HepG2 (cell line): ENCODE measurements around the gene IMPDH2. TPM values are rescaled to one million over a fixed set of nuclear protein-coding genes. Genes with fewer than 3 reads are reported as not detected.

Experiments
- CBX5 ChIP-seq: sonication (generic); formaldehyde crosslinking; IDR thresholded peaks from 2 replicates; pipeline ENCODE4 v1.4.0; 2020; ENCODE audit warnings: missing genetic modification reagents, borderline replicate concordance
- CENPT ChIP-seq: sonication (generic); formaldehyde crosslinking; IDR thresholded peaks from 2 replicates; pipeline ENCODE4 v1.8.0; 2022; ENCODE audit warnings: low read depth, mild to moderate bottlenecking, moderate library complexity, missing genetic modification reagents
- DR1 ChIP-seq: sonication (generic); formaldehyde crosslinking; IDR thresholded peaks from 2 replicates; pipeline ENCODE4 v1.8.0; 2021; ENCODE audit warnings: mild to moderate bottlenecking, missing genetic modification reagents, inconsistent platforms
- FOXK1 ChIP-seq: sonication (generic); formaldehyde crosslinking; IDR thresholded peaks from 2 replicates; pipeline ENCODE4 v1.4.0; 2020; ENCODE audit warnings: low read depth, missing genetic modification reagents, borderline replicate concordance
- KLF12 ChIP-seq: sonication (generic); formaldehyde crosslinking; IDR thresholded peaks from 2 replicates; pipeline ENCODE4 v1.4.0; 2020; ENCODE audit warnings: missing genetic modification reagents, borderline replicate concordance
- PRMT3 ChIP-seq: sonication (generic); formaldehyde crosslinking; IDR thresholded peaks from 2 replicates; pipeline ENCODE4 v1.8.1; 2022; ENCODE audit warnings: low read depth, mild to moderate bottlenecking, moderate library complexity, missing genetic modification reagents, borderline replicate concordance
- RFX3 ChIP-seq: IDR thresholded peaks from 2 replicates; pipeline ENCODE4 v1.6.1; 2016; ENCODE audit warnings: missing biosample characterization, missing genetic modification reagents
- SNAI1 ChIP-seq: sonication (generic); formaldehyde crosslinking; IDR thresholded peaks from 2 replicates; pipeline ENCODE4 v1.5.0; 2020; ENCODE audit warnings: mild to moderate bottlenecking, missing genetic modification reagents, borderline replicate concordance
- SRSF1 ChIP-seq: fragments of 200-400 bp; formaldehyde crosslinking; optimal IDR thresholded peaks from 2 replicates; pipeline ENCODE3; 2017; ENCODE audit warnings: mild to moderate bottlenecking, low read depth, low read length, moderate library complexity
- ZBTB7B ChIP-seq: sonication (generic); formaldehyde crosslinking; IDR thresholded peaks from 2 replicates; pipeline ENCODE4 v1.4.0; 2020; ENCODE audit warnings: missing genetic modification reagents
- ZNF30 ChIP-seq: sonication (generic); formaldehyde crosslinking; IDR thresholded peaks from 2 replicates; pipeline ENCODE4 v1.5.0; 2020; ENCODE audit warnings: mild to moderate bottlenecking, missing genetic modification reagents
- ZNF441 ChIP-seq: sonication (generic); formaldehyde crosslinking; IDR thresholded peaks from 2 replicates; pipeline ENCODE4 v1.7.0; 2021; ENCODE audit warnings: missing genetic modification reagents, borderline replicate concordance
- ZNF552 ChIP-seq: sonication (generic); formaldehyde crosslinking; IDR thresholded peaks from 2 replicates; pipeline ENCODE4 v1.9.0; 2022; ENCODE audit warnings: missing genetic modification reagents, mild to moderate bottlenecking, borderline replicate concordance
- polyA plus RNA-seq, 8 experiments: library from polyadenylated mRNA; depleted of rRNA in 3 of 8; stranded (reverse) in 7 of 8; unstranded in 1 of 8; fragments of >200 nt; fragmentation: Illumina TruSeq in 4 of 8; extraction: Trizol in 4 of 8; gene quantifications; 2 replicates each; pipeline versions ENCODE4 v1.2.1 to v1.2.3, GENCODE V29; 2011 to 2016; ENCODE audit warnings: low read depth in 4 of 8, missing spikeins in 1 of 8, mixed read lengths in 1 of 8; ENCODE audit not compliant: insufficient read depth in 1 of 8
- total RNA-seq, 5 experiments: library from RNA; depleted of rRNA; stranded (reverse); fragments of >200 nt; fragmentation: Illumina TruSeq; extraction: Trizol; gene quantifications; 2 replicates each; pipeline ENCODE4 v1.2.3, GENCODE V29; 2016; ENCODE audit warnings: low read depth in 1 of 5
- TF ChIP-seq, protein P1 (sequence below): sonication (generic); formaldehyde crosslinking; IDR thresholded peaks from 2 replicates; pipeline ENCODE4 v1.5.1; 2020; ENCODE audit warnings: missing genetic modification reagents, mild to moderate bottlenecking, borderline replicate concordance
- TF ChIP-seq, protein P2 (sequence below): sonication (generic); formaldehyde crosslinking; IDR thresholded peaks from 2 replicates; pipeline ENCODE4 v1.5.0; 2020; ENCODE audit warnings: mild to moderate bottlenecking, missing genetic modification reagents, borderline replicate concordance
- TF ChIP-seq, protein P3 (sequence below): sonication (generic); formaldehyde crosslinking; IDR thresholded peaks from 2 replicates; pipeline ENCODE4 v1.4.0; 2020; ENCODE audit warnings: missing genetic modification reagents
- TF ChIP-seq, protein P4 (sequence below): sonication (generic); formaldehyde crosslinking; IDR thresholded peaks from 2 replicates; pipeline ENCODE4 v1.9.0; 2021; ENCODE audit warnings: missing genetic modification reagents, mild to moderate bottlenecking, borderline replicate concordance
- TF ChIP-seq, protein P5 (sequence below): sonication (generic); formaldehyde crosslinking; IDR thresholded peaks from 2 replicates; pipeline ENCODE4 v1.5.0; 2020; ENCODE audit warnings: mild to moderate bottlenecking, missing genetic modification reagents

The IMPDH2 gene
- total and polyA plus RNA-seq, 2 of the 13 experiments (the other 11 are each of a cell fraction or from before 2014, with no cell fraction given): 248 to 260 TPM

DNA sequence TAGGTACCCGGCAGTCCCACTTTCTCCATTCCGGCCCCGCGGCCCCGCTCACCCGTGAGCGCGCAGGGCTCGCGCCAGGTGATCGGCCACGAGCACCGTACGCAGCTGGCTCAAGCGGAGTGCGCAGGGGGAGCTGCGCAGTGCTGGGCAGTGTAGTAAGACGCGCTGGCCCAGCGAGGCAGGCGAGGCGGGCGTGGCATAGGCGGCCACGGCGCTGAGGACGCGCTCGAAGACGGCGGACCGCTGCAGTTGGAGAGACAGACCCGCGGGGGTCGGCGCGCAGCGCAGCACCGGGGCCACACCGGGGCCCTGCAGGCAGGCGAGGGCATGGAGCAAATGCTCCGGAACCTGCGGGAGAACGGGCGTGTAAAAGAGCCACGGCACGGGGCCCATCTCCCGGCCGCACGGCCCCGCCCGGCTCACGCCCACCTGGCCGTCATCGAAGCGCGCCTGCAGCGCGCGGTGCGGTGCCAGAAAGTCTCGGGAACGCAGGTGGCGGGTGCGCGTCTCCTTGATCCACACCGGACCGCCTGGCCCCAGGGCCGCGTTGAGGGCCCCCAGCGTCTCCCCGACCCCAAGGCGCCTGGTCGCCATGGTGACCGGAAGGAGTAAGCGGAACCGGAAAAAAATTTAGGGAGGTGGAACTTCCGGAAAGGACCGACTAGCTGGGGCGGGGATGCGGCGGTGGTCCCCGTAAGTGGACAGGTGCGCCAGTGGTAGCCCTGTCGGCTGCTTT lies 11.1 kb downstream of the IMPDH2 start, which contains the start of gene DALRD3 (continued):
- TF ChIP-seq, protein P1, sequence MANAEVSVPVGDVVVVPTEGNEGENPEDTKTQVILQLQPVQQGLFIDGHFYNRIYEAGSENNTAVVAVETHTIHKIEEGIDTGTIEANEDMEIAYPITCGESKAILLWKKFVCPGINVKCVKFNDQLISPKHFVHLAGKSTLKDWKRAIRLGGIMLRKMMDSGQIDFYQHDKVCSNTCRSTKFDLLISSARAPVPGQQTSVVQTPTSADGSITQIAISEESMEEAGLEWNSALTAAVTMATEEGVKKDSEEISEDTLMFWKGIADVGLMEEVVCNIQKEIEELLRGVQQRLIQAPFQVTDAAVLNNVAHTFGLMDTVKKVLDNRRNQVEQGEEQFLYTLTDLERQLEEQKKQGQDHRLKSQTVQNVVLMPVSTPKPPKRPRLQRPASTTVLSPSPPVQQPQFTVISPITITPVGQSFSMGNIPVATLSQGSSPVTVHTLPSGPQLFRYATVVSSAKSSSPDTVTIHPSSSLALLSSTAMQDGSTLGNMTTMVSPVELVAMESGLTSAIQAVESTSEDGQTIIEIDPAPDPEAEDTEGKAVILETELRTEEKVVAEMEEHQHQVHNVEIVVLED (CRISPR knock-in tag): peak; percentile 72; the same call in 1 of the 2 replicates
- TF ChIP-seq, protein P2, sequence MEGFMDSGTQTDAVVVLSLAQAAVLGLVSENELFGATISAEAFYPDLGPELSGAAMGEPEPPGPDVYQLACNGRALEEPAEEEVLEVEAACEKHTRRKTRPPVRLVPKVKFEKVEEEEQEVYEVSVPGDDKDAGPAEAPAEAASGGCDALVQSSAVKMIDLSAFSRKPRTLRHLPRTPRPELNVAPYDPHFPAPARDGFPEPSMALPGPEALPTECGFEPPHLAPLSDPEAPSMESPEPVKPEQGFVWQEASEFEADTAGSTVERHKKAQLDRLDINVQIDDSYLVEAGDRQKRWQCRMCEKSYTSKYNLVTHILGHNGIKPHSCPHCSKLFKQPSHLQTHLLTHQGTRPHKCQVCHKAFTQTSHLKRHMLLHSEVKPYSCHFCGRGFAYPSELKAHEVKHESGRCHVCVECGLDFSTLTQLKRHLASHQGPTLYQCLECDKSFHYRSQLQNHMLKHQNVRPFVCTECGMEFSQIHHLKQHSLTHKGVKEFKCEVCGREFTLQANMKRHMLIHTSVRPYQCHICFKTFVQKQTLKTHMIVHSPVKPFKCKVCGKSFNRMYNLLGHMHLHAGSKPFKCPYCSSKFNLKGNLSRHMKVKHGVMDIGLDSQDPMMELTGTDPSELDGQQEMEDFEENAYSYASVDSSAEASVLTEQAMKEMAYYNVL: peak; percentile 53
- TF ChIP-seq, protein P3, sequence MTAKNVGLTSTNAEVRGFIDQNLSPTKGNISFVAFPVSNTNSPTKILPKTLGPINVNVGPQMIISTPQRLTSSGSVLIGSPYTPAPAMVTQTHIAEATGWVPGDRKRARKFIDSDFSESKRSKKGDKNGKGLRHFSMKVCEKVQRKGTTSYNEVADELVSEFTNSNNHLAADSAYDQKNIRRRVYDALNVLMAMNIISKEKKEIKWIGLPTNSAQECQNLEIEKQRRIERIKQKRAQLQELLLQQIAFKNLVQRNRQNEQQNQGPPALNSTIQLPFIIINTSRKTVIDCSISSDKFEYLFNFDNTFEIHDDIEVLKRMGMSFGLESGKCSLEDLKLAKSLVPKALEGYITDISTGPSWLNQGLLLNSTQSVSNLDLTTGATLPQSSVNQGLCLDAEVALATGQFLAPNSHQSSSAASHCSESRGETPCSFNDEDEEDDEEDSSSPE: peak; percentile 36; the same call in 1 of the 2 replicates
- 0 out of 2 replicates have a peak, but pooled peaks have one; percentile 21 for TF ChIP-seq ZBTB7B (CRISPR knock-in tag)
- peak; percentile 29 for TF ChIP-seq SRSF1
- TF ChIP-seq DR1 (CRISPR knock-in tag): peak; percentile 48; the same call in 1 of the 2 replicates
- 0 out of 2 replicates have a peak, but pooled peaks have one; percentile 49 for TF ChIP-seq CENPT (CRISPR knock-in tag)
- 0 out of 2 replicates have a peak, but pooled peaks have one; percentile 29 for TF ChIP-seq SNAI1 (CRISPR knock-in tag)
- TF ChIP-seq CBX5 (CRISPR knock-in tag): no peak
- peak; percentile 82; the same call in 1 of the 2 replicates for TF ChIP-seq ZNF30 (CRISPR knock-in tag)
- TF ChIP-seq, protein P4, sequence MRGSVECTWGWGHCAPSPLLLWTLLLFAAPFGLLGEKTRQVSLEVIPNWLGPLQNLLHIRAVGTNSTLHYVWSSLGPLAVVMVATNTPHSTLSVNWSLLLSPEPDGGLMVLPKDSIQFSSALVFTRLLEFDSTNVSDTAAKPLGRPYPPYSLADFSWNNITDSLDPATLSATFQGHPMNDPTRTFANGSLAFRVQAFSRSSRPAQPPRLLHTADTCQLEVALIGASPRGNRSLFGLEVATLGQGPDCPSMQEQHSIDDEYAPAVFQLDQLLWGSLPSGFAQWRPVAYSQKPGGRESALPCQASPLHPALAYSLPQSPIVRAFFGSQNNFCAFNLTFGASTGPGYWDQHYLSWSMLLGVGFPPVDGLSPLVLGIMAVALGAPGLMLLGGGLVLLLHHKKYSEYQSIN (CRISPR knock-in tag): no peak
- TF ChIP-seq ZNF552 (CRISPR knock-in tag): 0 out of 2 replicates have a peak, but pooled peaks have one; percentile 29
- peak; percentile 88 for TF ChIP-seq RFX3 (CRISPR knock-in tag)
- TF ChIP-seq ZNF441 (CRISPR knock-in tag): peak; percentile 40; the same call in 1 of the 2 replicates
- TF ChIP-seq PRMT3 (CRISPR knock-in tag): peak; percentile 82; the same call in 1 of the 2 replicates
- TF ChIP-seq, protein P5, sequence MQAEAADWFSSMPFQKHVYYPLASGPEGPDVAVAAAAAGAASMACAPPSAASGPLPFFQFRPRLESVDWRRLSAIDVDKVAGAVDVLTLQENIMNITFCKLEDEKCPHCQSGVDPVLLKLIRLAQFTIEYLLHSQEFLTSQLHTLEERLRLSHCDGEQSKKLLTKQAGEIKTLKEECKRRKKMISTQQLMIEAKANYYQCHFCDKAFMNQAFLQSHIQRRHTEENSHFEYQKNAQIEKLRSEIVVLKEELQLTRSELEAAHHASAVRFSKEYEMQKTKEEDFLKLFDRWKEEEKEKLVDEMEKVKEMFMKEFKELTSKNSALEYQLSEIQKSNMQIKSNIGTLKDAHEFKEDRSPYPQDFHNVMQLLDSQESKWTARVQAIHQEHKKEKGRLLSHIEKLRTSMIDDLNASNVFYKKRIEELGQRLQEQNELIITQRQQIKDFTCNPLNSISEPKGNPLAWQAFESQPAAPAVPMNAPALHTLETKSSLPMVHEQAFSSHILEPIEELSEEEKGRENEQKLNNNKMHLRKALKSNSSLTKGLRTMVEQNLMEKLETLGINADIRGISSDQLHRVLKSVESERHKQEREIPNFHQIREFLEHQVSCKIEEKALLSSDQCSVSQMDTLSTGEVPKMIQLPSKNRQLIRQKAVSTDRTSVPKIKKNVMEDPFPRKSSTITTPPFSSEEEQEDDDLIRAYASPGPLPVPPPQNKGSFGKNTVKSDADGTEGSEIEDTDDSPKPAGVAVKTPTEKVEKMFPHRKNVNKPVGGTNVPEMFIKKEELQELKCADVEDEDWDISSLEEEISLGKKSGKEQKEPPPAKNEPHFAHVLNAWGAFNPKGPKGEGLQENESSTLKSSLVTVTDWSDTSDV (CRISPR knock-in tag): 0 out of 2 replicates have a peak, but pooled peaks have one; percentile 4
- TF ChIP-seq KLF12: peak; percentile 30; the same call in 1 of the 2 replicates
- no peak for TF ChIP-seq FOXK1
